ENCODE measurements around the gene OGFOD2.

- TF ChIP-seq POLR2A (IDR thresholded peaks at IDR 0.05) (no peak), CTCF (IDR thresholded peaks at IDR 0.05) (no peak)
Observed at GRCh38 chr12:122981036-122981471, 6.0 kb downstream of the OGFOD2 start.

Measured in heart left ventricle (tissue), 13 donors.